ENCODE results near the gene TEX9.
"Not testable (repeated sequence)": the region's sequence is repeated elsewhere in the genome, so short reads cannot be mapped to it uniquely, and the experiment has no call there.

The TEX9 gene

DNA sequence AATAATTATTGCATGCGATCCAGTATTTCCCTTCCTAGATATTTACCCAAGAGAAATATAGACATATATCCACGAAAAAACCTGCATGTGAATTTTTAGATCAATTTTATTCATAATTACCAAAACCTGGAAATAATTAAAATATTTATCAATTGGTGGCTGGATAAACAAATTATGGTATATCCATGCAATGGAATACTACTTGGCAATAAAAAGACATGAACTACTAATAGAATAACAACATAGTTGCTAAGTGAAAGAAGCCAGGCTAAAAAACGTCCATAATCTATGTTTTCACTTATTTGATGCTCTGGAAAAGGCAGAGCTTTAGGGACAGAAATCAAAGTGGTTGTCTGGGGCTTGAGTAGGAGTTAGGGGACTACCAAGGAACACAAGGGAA, 20.7 kb downstream of the TEX9 start:
- no peak for TF ChIP-seq ZNF565 (CRISPR knock-in tag; conservative IDR thresholded peaks at IDR 0.05; ENCODE audit: low read depth)
- TF ChIP-seq BACH2 (CRISPR knock-in tag; IDR thresholded peaks at IDR 0.05; ENCODE audit: borderline replicate concordance): no peak
- TF ChIP-seq SNAI2 (CRISPR knock-in tag; IDR thresholded peaks at IDR 0.05): no peak
- TF ChIP-seq ZNF8 (CRISPR knock-in tag; IDR thresholded peaks at IDR 0.05): peak; percentile 91
- TF ChIP-seq, protein P1, sequence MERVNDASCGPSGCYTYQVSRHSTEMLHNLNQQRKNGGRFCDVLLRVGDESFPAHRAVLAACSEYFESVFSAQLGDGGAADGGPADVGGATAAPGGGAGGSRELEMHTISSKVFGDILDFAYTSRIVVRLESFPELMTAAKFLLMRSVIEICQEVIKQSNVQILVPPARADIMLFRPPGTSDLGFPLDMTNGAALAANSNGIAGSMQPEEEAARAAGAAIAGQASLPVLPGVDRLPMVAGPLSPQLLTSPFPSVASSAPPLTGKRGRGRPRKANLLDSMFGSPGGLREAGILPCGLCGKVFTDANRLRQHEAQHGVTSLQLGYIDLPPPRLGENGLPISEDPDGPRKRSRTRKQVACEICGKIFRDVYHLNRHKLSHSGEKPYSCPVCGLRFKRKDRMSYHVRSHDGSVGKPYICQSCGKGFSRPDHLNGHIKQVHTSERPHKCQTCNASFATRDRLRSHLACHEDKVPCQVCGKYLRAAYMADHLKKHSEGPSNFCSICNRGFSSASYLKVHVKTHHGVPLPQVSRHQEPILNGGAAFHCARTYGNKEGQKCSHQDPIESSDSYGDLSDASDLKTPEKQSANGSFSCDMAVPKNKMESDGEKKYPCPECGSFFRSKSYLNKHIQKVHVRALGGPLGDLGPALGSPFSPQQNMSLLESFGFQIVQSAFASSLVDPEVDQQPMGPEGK (CRISPR knock-in tag; IDR thresholded peaks at IDR 0.05; ENCODE audit: borderline replicate concordance): no peak
- no peak for TF ChIP-seq CSDC2 (CRISPR knock-in tag; IDR thresholded peaks at IDR 0.05)
- TF ChIP-seq, protein P2, sequence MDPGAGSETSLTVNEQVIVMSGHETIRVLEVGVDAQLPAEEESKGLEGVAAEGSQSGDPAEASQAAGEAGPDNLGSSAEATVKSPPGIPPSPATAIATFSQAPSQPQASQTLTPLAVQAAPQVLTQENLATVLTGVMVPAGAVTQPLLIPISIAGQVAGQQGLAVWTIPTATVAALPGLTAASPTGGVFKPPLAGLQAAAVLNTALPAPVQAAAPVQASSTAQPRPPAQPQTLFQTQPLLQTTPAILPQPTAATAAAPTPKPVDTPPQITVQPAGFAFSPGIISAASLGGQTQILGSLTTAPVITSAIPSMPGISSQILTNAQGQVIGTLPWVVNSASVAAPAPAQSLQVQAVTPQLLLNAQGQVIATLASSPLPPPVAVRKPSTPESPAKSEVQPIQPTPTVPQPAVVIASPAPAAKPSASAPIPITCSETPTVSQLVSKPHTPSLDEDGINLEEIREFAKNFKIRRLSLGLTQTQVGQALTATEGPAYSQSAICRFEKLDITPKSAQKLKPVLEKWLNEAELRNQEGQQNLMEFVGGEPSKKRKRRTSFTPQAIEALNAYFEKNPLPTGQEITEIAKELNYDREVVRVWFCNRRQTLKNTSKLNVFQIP (CRISPR knock-in tag; IDR thresholded peaks at IDR 0.05; ENCODE audit: borderline replicate concordance, low read depth): no peak
- TF ChIP-seq, protein P3, sequence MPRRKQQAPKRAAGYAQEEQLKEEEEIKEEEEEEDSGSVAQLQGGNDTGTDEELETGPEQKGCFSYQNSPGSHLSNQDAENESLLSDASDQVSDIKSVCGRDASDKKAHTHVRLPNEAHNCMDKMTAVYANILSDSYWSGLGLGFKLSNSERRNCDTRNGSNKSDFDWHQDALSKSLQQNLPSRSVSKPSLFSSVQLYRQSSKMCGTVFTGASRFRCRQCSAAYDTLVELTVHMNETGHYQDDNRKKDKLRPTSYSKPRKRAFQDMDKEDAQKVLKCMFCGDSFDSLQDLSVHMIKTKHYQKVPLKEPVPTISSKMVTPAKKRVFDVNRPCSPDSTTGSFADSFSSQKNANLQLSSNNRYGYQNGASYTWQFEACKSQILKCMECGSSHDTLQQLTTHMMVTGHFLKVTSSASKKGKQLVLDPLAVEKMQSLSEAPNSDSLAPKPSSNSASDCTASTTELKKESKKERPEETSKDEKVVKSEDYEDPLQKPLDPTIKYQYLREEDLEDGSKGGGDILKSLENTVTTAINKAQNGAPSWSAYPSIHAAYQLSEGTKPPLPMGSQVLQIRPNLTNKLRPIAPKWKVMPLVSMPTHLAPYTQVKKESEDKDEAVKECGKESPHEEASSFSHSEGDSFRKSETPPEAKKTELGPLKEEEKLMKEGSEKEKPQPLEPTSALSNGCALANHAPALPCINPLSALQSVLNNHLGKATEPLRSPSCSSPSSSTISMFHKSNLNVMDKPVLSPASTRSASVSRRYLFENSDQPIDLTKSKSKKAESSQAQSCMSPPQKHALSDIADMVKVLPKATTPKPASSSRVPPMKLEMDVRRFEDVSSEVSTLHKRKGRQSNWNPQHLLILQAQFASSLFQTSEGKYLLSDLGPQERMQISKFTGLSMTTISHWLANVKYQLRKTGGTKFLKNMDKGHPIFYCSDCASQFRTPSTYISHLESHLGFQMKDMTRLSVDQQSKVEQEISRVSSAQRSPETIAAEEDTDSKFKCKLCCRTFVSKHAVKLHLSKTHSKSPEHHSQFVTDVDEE (CRISPR knock-in tag; IDR thresholded peaks at IDR 0.05): no peak
- no peak for ATAC-seq

DNA sequence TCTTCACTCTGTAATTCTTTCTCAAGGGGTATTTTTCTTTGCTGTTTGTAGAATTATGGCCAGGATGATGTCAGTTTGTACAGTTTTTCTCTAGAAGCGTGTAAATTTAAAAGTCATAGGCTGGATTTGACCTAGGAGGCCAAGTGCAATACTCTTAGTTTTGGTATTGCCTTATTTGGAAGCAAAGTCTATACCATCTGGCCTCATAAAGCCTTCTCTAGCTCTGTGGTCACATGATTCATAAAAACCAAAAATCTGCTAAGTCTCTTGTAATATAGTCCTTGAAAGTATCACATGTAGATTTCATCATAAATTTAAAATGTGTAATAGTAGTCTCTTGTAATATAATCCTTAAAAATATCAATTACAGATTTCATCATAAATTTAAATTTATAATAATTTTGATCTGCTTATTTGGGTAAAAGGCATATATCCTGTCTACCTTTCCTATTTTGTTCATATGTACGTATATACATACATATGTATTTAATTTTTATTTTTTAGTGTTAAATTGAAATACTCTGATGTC, 25.6 kb downstream of the TEX9 start:
- ATAC-seq: no peak
- TF ChIP-seq ESRRG (CRISPR knock-in tag; IDR thresholded peaks at IDR 0.05) (no peak), ZFP30 (CRISPR knock-in tag; IDR thresholded peaks at IDR 0.05) (no peak)

DNA sequence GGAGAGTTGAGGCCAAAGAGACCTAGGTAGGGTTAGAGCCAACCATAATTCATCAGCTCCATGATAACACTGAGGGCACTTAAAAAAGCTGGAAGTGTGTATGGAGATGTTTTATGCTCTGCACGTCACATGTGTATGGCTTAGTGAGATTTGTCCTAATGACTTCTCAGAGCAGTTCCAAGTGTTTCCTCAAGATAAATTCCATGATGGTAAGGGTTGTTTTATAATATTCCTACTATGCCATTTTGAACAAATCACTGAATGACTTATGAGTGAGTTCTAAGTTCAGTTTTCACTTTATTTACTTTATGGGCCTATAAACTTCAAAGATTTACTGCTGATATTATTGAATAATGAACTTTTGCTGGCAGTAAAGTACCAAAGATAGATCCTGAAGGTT, 28.1 kb downstream of the TEX9 start:
- ATAC-seq: no peak

DNA sequence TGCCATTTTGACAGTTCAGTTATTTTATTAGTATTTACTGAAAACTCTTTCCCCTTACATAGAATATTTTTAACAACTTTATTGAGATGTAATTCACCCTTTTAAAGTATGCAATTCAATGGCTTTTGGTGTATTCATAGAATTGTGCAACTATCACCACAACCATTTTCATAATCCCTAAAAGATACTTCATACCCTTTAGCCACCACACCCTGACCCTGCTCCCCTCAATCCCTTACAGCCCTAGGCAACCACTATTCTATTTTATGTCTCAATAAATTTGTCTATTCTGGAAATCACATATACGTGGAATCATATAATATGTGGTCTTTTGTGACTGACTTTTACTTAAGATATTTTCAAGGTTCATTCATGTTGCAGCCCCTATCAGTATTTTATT, 29.7 kb downstream of the TEX9 start:
- TF ChIP-seq, protein P4, sequence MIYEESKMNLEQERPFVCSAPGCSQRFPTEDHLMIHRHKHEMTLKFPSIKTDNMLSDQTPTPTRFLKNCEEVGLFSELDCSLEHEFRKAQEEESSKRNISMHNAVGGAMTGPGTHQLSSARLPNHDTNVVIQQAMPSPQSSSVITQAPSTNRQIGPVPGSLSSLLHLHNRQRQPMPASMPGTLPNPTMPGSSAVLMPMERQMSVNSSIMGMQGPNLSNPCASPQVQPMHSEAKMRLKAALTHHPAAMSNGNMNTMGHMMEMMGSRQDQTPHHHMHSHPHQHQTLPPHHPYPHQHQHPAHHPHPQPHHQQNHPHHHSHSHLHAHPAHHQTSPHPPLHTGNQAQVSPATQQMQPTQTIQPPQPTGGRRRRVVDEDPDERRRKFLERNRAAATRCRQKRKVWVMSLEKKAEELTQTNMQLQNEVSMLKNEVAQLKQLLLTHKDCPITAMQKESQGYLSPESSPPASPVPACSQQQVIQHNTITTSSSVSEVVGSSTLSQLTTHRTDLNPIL (CRISPR knock-in tag; IDR thresholded peaks at IDR 0.05; ENCODE audit: low read depth): no peak
- ATAC-seq: no peak

More for the DNA sequence above, 28.1 kb downstream of the TEX9 start:
- no peak for TF ChIP-seq ISL1 (CRISPR knock-in tag; IDR thresholded peaks at IDR 0.05)
- TF ChIP-seq ZNF70 (CRISPR knock-in tag; IDR thresholded peaks at IDR 0.05): no peak
- TF ChIP-seq SNAI2 (CRISPR knock-in tag; IDR thresholded peaks at IDR 0.05): no peak

DNA sequence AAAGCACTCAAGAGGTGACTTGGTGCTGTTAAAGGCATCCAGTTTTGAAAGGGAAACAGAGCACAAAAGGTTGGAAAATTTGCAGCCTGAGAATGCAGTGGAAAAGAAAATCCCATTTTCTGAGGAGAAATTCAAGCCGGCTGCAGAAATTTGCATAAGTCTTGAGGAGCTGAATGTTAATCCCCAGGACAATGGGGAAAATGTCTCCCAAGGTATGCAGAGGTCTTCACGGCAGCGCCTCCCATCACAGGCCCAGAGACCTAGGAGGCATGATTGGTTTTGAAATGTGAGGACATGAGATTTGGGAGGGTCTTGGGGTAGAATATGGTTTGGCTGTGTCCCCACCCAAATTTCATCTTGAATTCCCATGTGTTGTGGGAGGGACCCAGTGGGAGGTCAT, 32.1 kb downstream of the TEX9 start:
- not testable (repeated sequence) for ATAC-seq

DNA sequence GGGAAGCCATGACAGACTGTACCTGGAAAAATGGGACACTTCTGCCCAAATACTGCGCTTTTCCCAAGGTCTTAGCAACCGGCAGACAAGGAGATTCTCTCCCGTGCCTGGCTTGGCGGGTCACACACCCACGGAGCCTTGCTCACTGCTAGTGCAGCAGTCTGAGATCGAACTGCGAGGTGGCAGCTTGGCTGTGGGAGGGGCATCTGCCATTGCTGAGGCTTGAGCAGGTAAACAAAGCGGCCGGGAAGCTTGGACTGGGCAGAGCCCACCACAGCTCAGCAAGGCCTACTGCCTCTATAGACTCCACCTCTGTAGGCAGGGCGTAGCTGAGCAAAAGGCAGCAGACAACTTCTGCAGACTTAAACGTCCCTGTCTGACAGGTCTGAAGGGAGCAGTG, 34.0 kb downstream of the TEX9 start:
- ATAC-seq: not testable (repeated sequence)

DNA sequence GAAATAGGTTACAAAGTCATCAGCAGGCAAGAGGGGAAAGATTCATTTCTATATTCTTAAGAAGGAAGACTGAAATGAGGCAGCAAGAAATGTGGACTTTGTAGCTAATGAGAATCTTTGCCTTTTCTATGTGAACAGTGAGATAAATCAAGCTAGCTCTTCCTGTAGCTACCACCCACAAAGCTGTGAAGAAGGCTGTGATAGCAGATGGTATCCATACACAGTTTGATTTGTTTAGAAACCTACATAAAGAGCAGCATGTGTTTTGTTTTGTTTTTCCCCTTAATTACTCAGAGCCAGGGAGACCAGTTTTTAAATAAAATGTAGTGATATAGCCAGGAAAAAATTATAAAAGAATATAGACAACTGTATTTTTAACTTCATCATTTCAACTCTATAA, 45.5 kb downstream of the TEX9 start:
- ATAC-seq: no peak
- TF ChIP-seq BACH2 (CRISPR knock-in tag; IDR thresholded peaks at IDR 0.05; ENCODE audit: borderline replicate concordance): no peak
- TF ChIP-seq, protein P1 (CRISPR knock-in tag; IDR thresholded peaks at IDR 0.05; ENCODE audit: borderline replicate concordance): no peak
- no peak for TF ChIP-seq ISL1 (CRISPR knock-in tag; IDR thresholded peaks at IDR 0.05)
- TF ChIP-seq, protein P3 (CRISPR knock-in tag; IDR thresholded peaks at IDR 0.05): no peak
- TF ChIP-seq, protein P4 (CRISPR knock-in tag; IDR thresholded peaks at IDR 0.05; ENCODE audit: low read depth): no peak
- TF ChIP-seq, protein P2 (CRISPR knock-in tag; IDR thresholded peaks at IDR 0.05; ENCODE audit: borderline replicate concordance, low read depth): no peak
